Stimulated activated CD8-positive, alpha-beta memory T cell treated with anti-CD3 and anti-CD28 coated beads, Interleukin-12 subunit alpha, Interleukin-12 subunit beta, amount 100 ng/mL, for 1 hour (primary cell): Measurements from ENCODE around the gene FIBCD1.
"Not testable (repeated sequence)": the region's sequence is repeated elsewhere in the genome, so short reads cannot be mapped to it uniquely, and the experiment has no call there.

ENCODE experiments used
- DNase-seq: peaks from one replicate; pipeline ENCODE4 v3.0.0-alpha.2; 2020; ENCODE audit warnings: low read depth

FIBCD1 gene

DNA sequence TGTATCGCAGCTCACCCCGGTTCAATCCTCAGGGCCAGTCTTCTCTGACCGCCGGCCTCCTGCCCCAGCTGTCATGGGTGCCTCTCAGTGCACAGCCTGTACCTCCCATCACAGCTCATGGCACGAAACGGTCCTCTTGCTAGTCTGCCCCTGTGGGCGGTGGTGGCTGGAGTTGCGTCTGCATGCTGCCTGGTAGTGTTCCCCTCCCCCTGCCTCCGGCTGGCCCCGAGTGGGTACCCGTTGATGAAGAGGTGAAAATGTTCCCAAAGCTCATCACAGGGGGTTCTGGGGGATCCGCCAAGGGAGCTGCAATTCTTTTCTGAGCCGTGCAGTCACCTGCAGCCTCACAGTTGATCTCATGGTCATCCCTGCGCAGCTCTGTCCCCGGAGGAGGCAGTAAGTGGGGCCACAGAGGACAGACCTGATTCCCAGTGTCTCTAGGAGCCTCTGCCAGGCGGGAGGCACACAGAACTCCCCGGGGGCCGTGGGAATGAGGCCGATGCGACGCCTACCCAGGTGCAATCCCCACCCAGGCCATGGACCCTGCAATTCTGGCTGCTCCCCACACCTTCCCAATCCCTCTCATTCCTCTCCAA, 34.7 kb upstream of the FIBCD1 start:
- no peak for DNase-seq

DNA sequence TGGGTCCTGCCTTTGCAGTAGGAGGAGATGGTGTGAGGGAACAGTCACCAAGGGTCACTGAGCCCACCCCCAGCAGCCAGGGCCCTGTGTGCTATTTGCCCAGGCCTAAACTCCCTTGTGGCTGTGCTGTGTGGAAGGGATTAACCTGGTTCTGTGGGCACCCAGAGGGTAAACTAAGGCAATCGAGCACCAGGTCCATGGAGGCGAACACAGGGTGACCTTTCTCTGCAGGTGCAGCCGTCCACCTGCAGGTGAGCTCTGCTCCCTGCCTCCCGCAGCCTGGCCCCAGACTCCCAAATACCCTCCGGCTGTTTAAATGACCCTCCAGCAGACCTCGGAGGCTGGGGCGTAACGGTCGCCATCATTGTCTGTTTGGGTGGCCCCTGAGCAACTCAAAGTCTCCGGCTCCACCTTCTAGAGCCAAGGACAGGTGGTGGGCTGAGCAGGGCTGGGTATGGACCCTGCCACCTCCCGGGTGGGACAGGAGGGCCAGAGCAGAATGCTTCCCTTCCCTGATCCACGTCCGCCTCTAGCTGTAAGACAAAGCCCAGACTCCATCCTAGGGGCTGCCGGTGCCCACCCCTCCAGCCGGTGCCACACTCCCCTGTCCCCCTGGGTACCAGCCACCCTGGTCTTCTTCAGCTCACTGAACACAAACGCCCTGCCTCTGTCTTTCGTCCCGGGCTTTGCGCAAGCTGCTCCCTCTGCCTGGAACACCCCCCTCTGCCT, 34.1 kb upstream of the FIBCD1 start:
- DNase-seq = no peak

DNA sequence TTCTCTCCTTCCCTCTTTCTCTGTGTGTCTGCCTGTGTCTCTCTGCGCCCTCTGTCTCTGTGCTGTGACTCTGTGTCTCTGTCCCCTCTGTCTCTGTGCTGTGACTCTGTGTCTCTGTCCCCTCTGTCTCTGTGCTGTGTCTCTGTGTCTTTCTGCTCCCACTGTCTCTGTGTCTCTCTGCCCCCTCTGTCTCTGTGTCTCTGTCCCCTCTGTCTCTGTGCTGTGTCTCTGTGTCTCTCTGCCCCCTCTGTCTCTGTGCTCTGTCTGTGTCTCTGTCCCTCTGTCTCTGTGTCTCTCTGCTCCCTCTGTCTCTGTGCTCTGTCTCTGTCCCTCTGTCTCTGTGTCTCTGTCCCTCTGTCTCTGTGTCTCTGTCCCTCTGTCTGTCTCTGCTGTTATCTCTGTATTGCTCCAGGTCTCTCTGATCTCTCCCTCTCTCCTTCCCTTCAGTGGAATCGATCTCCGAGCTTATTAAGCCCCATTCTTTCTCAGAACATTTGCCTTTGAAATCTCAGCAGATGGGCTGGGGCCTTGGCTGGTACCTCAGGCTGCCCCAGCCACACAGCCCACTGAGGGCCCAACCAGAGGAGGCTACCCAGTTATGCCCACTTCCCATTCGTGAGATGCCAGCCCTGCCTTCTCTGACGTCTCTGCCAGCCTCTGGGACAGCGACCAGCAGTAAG, 33.4 kb upstream of the FIBCD1 start:
- DNase-seq = no peak

DNA sequence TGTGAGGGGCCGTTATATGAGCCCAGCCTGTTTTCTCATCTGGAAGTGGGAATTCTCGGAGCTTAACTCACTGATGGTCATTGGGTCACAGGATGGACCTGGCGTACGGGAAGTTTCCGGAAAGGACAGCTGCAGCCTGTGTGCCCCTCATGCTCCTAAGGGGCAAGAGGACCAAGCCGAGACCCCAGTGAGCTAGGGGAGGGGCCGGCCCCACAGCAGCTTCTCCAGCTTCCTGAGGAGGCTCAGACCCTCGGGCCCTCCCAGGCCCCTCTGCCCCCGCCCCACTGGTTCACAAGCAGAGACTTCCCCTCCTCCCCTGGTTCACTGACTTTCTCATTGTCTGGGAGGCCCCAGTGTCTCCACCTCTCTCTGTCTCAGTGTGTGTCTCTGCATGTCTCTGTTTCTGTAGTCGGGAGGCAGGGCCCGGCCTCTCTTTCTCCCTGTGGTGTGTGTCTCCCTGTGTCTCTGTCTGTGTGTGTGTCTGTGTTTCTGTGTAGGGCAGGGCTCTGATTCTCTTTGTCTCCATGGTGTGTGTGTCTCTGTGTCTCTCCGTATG, 32.3 kb upstream of the FIBCD1 start:
- DNase-seq = no peak

DNA sequence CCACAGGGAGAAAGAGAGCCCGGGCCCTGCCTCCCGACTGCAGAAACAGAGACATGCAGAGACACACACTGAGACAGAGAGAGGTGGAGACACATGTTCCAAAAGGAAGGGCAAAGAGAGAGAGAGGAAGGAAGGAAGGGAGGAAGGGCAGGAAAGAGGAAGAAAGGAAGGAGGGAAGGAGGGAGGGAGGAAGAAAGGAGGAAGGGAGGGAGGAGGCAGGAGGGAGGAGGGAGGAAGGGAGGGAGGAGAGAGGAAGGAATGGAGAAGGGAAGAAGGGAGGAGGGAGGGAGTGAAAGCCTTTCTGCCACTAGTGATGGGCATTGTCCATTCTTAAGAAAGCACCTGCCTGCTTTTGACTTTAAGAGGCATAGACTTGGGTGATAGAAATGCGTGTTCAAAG, 31.8 kb upstream of the FIBCD1 start:
- no peak for DNase-seq

DNA sequence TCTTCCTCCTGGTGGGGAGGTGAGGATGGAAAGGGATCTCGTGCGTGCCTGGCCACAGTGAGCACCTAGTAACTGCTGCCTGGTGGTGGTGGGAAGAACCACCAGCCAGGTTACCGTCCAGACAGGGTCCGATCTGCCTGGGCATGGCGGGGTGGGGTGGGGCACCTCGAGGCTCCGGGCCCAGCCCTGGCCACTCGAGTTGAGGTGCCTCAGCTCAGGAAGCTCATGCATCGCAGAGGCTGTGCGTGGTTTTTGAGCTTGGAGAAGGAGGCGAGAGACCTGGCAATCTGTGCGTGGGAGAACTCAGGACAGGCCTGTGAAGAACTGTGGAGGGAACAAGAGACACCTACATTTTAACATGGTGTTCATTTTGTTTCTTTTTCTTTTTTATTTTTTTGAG, 31.0 kb upstream of the FIBCD1 start:
- no peak for DNase-seq

DNA sequence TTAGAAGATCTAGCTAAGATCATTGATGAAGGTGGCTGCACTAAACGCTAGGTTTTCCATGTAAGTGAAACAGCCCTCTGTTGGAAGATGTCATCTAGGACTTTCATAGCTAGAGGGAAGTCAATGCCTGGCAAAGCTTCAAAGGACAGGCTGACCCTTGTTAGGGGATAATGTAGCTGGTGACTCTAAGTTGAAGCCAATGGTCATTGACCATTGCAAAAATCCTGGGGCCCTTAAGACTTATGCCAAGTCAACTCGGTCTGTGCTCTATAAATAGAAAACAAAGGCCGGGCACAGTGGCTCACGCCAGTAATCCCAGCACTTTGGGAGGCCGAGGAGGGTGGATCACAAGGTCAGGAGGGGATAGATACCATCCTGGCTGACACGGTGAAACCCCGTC, 26.6 kb upstream of the FIBCD1 start:
- DNase-seq = no peak

DNA sequence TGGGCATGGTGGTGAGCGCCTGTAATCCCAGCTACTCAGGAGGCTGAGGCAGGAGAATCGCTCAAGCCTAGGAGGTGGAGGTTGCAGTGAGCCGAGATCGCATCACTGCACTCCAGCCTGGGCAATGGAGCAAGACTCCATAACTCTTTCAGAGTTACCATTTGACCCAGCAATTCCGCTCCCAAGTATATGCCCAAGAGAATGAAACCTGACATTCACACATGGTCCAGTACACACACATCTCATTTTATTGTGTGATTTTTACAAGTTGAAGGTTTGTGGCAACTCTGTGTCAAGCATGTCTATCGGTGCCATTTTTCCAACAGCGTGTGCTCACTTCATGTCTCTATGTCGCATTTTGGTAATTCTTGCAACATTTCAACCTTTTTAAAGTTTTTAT, 24.9 kb upstream of the FIBCD1 start:
- DNase-seq = no peak

DNA sequence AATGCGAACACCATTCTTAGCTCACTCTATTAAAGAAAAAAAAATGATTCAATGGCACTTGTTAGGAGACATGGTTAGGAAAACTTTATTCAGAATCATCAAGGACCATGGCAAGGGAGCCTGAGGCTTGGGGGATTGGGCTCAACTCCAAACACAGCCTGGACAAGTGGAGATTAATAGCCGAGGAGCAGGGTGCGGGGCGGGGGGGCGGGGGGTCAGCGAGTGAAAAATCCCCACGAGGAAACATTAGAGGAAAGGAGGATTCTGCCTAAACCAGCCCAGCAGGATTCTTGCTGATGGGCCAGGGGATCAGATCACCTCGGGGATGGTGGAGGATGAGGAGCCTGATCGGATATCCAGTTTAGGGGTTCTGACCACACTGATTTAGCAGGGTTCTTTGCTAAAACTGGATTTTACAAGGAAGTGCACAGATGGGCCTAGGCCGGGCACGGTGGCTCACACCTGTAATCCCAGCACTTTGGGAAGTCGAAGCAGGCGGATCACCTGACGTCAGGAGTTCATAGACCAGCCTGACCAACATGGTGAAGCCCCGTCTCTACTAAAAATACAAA, 24.4 kb upstream of the FIBCD1 start:
- no peak for DNase-seq

DNA sequence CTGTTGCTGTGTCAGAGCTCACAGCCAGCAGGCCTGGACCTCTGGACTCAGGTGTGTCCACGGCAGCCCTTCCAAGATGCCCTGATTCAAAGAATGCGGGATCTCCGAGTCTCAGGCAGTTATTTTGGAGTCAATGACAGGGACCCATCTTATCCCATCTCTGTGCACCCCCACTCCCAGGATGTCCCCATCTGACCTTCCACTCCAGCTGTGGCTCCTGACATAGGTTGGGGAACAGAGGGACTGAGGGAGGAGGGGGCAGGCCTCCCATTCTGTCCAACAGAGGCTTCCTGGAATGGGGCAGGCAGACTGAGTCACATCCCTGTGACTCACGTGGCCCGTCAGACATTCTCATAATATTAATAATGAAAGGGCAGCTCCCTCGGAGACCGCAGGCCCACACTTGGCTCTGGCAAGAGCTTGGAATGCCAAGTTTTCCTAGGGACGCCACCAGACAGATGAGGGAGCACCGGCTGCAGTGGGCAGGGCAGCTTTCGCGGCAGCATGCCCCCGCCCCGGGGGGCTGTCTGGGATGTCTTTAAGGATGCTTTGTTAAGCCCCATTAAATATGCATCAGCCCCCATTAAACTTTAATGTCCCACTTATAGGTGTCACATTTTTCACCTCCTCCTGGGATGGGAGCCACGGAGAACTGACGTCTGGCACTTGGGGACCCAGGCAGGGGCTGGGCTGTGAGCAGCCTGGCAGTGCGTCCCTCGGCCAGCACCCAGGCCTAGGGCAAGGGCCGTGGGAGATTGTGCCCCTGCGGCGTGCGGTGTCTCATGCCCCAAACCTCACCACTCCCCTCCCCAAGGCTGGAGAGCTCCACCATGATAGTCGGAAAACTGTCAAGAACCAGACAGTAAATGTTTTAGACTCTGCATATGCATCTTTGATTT, 23.6 kb upstream of the FIBCD1 start:
- no peak for DNase-seq

DNA sequence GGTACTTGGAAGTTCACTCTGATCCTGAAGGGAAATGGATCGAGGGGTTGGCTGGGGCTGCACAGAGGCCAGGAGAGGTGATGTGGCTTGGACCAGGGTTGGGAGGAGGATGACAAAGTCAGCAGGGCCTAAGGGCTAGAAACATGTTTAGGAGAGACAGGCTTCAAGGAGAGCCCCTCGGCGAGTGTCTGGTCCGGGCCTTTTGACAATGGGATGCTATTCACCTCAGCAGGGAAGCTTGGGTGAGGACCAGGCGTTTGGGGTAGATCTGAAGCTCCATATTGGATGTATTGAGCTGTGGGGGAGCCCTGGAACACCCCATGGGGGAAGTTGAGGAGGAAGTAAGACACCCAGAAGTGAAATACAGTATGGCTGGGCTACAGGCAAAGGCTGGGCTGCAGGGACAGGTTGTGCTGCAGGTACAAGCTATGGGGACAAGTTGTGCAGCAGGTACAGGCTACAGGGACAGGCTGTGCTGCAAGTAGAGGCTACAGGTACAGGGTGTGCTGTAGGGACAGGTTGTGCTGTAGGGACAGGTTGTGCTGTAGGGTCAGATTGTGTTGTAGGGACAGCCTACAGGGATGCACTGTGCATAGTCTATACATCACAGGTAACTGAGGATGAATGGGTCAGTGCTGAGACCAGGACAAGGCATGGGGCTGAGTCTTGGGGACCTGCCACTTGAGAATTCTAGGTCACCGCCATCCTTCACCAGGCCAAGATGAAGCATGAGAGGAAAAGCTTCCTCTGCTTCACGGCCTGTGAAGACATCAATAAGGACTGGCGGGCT, 22.7 kb upstream of the FIBCD1 start:
- DNase-seq = no peak

DNA sequence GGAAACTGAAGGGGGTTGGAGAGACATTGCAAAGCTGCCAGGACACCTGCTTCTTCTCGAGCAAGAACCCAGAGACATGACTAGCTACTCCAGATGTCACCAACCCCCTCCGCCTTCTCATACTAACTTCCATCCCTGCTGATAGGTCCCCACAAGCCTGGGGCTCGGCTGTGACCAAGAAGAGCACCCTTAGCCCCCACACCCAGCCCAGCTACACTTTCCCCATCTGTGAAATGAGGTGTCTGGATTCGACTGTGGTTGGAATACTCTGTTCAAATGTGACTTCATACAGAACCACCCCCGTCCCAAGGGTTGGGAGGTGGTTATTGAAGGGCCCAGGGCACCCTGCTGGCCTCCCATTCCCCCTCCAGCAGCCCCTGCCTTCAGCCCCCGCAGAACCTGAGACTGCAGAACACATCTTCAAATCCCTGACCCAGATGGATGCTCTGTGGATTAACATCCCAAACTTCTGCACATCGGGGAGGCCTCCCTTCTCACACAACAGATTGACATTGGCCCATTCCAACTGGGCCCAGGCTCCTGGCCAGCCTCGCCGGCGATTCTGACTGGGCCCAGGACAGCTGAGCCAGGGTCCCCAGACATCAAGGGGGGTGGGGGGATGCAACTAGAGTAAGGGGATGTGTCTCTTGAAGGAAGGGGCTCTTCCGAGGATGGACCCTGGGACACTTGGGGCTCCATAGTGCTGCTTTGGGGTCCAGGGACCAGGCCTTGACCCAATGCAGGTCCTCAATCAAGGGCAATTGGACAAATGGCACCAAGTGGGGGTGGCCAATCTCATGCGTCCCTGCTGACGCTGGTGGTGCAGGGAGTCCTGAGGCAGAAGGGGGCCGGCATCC, 21.7 kb upstream of the FIBCD1 start:
- no peak for DNase-seq

DNA sequence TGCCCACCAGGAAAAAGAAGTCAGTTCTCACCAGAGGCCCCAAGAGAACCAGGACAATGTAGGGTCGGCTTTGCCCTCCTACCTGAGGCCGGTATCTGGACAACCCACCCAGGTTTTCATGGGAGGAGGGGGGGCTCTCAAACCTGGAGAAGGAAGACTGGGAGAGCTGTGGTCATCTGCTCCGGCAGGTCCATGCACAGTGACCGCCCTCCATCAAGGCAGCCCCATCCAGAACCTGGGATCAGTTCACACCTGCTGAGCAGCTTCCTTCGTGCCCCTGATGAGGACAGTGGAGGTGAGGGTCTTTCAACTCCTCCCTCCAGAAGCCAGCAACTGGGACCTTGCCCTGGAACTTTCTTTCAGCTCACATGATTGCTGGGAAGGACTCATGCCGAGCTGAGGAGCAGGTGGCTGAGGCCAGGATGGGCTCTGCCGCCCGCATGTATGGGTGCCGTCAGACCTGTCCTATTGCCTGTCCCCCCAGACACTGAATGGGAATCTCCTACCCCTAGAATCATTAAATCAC, 20.8 kb upstream of the FIBCD1 start:
- no peak for DNase-seq

DNA sequence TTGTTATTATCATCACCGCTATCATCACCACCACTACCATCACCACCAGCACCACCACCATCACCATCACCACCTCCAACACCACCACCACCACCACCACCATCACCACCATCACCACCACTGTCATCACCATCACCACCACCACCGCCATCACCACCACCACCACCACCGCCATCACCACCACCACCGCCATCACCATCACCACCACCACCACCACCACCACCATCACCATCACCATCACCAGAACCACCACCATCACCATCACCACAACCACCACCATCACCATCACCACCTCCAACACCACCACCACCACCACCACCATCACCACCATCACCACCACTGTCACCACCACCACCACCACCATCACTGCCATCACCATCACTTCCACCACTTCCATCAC, 19.5 kb upstream of the FIBCD1 start:
- DNase-seq = not testable (repeated sequence)

DNA sequence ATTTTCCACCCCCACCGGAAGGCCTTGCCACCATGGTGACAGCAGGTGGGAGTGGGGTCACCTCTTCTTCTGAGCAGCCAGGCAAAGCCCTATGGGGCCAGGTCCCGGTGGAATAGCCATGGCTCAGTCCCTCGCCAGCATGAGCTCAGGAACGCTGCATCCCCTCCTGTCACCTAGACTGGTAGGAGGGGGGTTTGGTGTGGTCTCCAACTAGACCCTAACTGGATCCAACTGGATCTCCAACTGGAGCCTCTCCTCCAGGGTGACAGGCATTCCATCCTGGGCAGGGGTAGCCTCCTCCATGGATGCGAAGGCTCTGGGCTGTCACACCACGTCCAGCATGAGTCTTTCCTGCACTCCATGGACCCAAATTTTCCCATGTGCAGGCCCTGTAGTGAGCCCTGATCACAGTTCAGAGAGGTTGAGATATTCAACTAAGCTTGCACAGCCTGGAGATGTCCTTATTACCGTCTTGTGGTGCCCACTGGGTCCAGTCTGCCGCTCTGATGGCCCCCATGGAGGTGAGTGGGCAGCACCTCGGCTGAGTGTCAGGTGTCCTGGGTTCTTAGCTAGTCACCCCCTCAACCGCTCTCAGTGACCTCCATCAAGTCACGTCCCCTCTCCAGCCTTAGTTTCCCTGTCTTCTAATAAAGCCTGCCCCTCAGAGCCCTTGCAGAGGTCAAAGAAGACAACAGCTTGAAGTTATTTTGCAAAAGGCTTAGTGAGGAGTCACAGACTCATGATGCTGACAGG, 18.6 kb upstream of the FIBCD1 start:
- DNase-seq = no peak

DNA sequence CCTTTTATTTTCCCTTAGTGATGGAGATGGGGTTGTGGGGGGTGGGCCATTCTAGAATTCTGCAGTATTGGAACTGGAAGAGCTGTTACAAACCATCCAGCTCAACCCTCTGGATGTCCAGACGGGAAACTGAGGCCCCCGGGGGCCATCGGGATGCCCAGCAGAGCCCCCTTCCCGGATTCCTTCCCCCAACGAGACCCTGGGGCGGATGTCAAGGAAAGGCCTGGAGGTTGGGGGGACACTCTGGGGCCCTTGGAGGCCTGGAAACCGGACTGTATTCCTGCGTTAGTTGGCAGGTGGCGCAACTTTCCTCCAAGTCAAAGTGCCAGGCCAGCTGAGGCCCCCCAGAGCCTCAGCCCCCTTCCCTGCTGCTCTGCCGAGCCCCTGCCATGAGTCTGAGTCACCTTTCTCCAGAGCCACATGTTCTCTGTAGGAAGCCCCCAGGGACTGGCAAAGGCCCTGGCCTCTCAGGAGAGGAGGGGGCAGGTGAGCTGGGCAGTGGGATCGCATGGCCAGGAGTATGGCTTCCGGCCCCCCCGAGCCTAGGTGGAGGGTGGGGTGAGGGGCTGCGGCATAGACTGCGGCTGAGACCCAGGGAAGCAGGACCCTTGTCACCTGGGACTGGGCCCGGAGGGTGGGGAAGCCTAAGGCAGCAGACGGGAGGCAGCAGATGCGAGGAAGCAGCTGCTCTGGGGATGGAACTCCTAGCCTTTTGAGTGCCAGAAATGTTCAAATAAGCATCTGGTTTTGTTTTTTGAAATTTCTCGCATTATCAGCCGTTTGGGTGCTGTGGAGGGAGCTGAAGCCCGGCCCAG, 17.8 kb upstream of the FIBCD1 start:
- DNase-seq = no peak

DNA sequence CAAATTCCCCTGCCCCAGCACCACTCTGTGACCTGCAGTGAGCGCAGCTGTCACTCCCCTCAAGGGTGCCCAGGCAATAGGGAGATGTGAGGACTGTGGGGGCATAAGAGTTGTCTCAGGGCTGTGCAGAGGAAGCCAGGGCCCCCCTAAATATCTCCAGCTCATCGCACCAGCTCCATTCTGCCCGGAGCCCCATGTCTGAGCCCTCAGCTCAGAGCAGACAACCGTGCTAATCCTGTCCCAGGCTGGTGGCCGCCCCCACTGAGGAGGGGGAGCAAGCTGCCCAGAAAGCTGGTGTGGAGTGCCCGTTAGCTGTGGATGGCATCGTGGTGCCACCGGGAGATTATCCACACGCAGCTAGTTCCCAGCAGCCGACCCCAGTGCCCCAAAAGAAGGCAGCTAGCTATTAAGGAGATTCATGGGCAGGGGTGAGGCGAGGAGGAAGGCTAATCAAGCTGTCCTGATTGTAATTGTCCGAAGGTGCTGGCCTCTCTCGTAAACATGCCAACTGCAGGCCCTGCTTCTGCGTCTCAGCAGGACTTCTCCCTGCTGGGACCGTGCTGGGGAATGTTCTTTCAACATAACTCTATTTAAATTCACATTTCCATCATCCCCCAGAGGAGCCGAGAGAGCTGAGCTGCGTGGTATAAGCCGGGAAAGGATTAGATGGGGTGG, 17.0 kb upstream of the FIBCD1 start:
- no peak for DNase-seq

DNA sequence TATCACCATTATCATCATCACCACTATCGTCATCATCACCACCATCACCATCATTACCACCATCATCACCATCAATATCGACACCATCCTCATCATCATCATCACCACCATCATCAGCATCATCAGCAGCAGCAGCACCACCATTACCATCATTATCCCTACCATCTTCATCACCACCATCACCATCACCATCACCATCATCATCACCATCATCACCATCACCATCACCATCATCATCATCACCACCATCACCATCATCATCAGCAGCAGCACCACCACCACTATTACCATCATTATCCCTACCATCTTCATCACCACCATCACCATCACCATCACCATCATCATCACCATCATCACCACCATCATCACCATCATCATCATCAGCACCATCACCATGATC, 15.9 kb upstream of the FIBCD1 start:
- DNase-seq = not testable (repeated sequence)
